ENCODE measurements around the gene HNRNPAB.

The HNRNPAB gene

GRCh38 chr5:178210686-178211085 is 6.4 kb downstream of the HNRNPAB start:
- no peak for FAIRE-seq
- no peak for DNase-seq (ENCODE audit: extremely low spot score, insufficient read length, low read depth)

- FAIRE-seq, result no peak
- DNase-seq (ENCODE audit: extremely low spot score, insufficient read length, low read depth), result no peak
Measured at GRCh38 chr5:178211095-178212048, 7.0 kb downstream of the HNRNPAB start.

GRCh38 chr5:178212241-178213002 is 8.1 kb downstream of the HNRNPAB start:
- FAIRE-seq (no peak), DNase-seq (ENCODE audit: extremely low spot score, insufficient read length, low read depth) (no peak)

- no peak for FAIRE-seq
- DNase-seq (ENCODE audit: extremely low spot score, insufficient read length, low read depth), result no peak
Measured at GRCh38 chr5:178213003-178213461, 8.7 kb downstream of the HNRNPAB start.

- no peak for DNase-seq (ENCODE audit: extremely low spot score, insufficient read length, low read depth)
Measured at GRCh38 chr5:178213748-178214151, 9.4 kb downstream of the HNRNPAB start.

GRCh38 chr5:178214160-178214803 is 9.9 kb downstream of the HNRNPAB start:
- no peak for FAIRE-seq

More at GRCh38 chr5:178213748-178214151, 9.4 kb downstream of the HNRNPAB start:
- no peak for FAIRE-seq

GRCh38 chr5:178215280-178216002 is 11.1 kb downstream of the HNRNPAB start:
- FAIRE-seq (no peak), DNase-seq (ENCODE audit: extremely low spot score, insufficient read length, low read depth) (no peak)

More at GRCh38 chr5:178214160-178214803, 9.9 kb downstream of the HNRNPAB start:
- DNase-seq (ENCODE audit: extremely low spot score, insufficient read length, low read depth), result no peak

GRCh38 chr5:178216088-178216534 is 11.8 kb downstream of the HNRNPAB start:
- DNase-seq (ENCODE audit: extremely low spot score, insufficient read length, low read depth), result no peak
- no peak for FAIRE-seq

- no peak for DNase-seq (ENCODE audit: extremely low spot score, insufficient read length, low read depth)
- FAIRE-seq, result no peak
Measured at GRCh38 chr5:178216779-178217178, 12.4 kb downstream of the HNRNPAB start.

- no peak for FAIRE-seq
- no peak for DNase-seq (ENCODE audit: extremely low spot score, insufficient read length, low read depth)
Measured at GRCh38 chr5:178218237-178218776, 14.0 kb downstream of the HNRNPAB start.

- FAIRE-seq (no peak), DNase-seq (ENCODE audit: extremely low spot score, insufficient read length, low read depth) (no peak)
Measured at GRCh38 chr5:178218827-178219226, 14.5 kb downstream of the HNRNPAB start.

GRCh38 chr5:178221282-178221681 is 16.9 kb downstream of the HNRNPAB start:
- DNase-seq (ENCODE audit: extremely low spot score, insufficient read length, low read depth), result no peak
- FAIRE-seq, result no peak

- DNase-seq (ENCODE audit: extremely low spot score, insufficient read length, low read depth) (no peak), FAIRE-seq (no peak)
Measured at GRCh38 chr5:178221853-178222252, 17.5 kb downstream of the HNRNPAB start.

- FAIRE-seq (no peak), DNase-seq (ENCODE audit: extremely low spot score, insufficient read length, low read depth) (no peak)
Measured at GRCh38 chr5:178222292-178222691, 18.0 kb downstream of the HNRNPAB start.

- FAIRE-seq (no peak), DNase-seq (ENCODE audit: extremely low spot score, insufficient read length, low read depth) (no peak)
Measured at GRCh38 chr5:178223196-178223773, 19.0 kb downstream of the HNRNPAB start.

GRCh38 chr5:178223828-178224335 is 19.5 kb downstream of the HNRNPAB start:
- FAIRE-seq (no peak), DNase-seq (ENCODE audit: extremely low spot score, insufficient read length, low read depth) (no peak)

- DNase-seq (ENCODE audit: extremely low spot score, insufficient read length, low read depth), result no peak
- no peak for FAIRE-seq
Measured at GRCh38 chr5:178224403-178224802, 20.1 kb downstream of the HNRNPAB start.

- FAIRE-seq, result no peak
- no peak for DNase-seq (ENCODE audit: extremely low spot score, insufficient read length, low read depth)
Measured at GRCh38 chr5:178225174-178225573, 20.8 kb downstream of the HNRNPAB start.

GRCh38 chr5:178227138-178227659 is 22.9 kb downstream of the HNRNPAB start:
- FAIRE-seq (no peak), DNase-seq (ENCODE audit: extremely low spot score, insufficient read length, low read depth) (no peak)
